Left cardiac atrium (tissue), 4 donors: ENCODE measurements around the gene HTR3A. TPM values are rescaled to one million over a fixed set of nuclear protein-coding genes. Genes with fewer than 3 reads are reported as not detected.
"Not testable (repeated sequence)": the region's sequence is repeated elsewhere in the genome, so short reads cannot be mapped to it uniquely, and the experiment has no call there.

Experiments
- ATAC-seq, 2 donors: fragments of 200-7000 bp; cut with Tn5 transposase; one replicate each; pipeline ENCODE4 v1.9.1; 2020; ENCODE audit warnings: mild to moderate bottlenecking in 2 of 2, moderate library complexity in 2 of 2
- DNase-seq: peaks from one replicate; pipeline ENCODE4 v3.0.0-alpha.2; 2020
- intact Hi-C, 2 donors: fragments of 100-400 bp; cut with DNase I; formaldehyde crosslinking; loops; one replicate each; pipeline versions ENCODE4 v1.14.1 to v1.15.1; 2022 to 2023
- long read RNA-seq: library from polyadenylated mRNA; unstranded; transcript quantifications from one replicate; pipeline ENCODE4 v2.0.0, GENCODE V29; 2021
- total RNA-seq, 2 donors: library from RNA; stranded (reverse); fragmentation: NEBNext Ultra II Directional; extraction: Animal tissue kit (Norgen Biotek cat#: 25700); gene quantifications; one replicate each; pipeline ENCODE4 v1.2.1, GENCODE V29; 2021
- donor health status: DM: no; HTN: yes; CAD: no.
- donor health status: DM: no; HTN: yes; CAD: no; lungs with severe emphysema.
- donor health status: DM: yes; HTN: yes; CAD: no.
- donor health status: Dilated cardiomyopathy.

The HTR3A gene
- total RNA-seq, result under 1 TPM in 1 of 2 donors, not detected in 1; 0.18 TPM
- long read RNA-seq, result 0 reads

- ATAC-seq, result peak; percentile 94 to 95
- intact Hi-C loops, result loop anchor here (5.0 to 10.0 kb wide), 2 partner anchors 68 to 80 kb away; no protein-coding TSS in a partner anchor
Measured at GRCh38 chr11:113974741-113975470, at the start of gene HTR3A. HTR3A (plus strand) TSS chr11:113975108; CDS start chr11:113975326, 218 bp downstream.

GRCh38 chr11:113926273-113927197 lies 48.4 kb upstream of the HTR3A start:
- ATAC-seq, result no peak

More at GRCh38 chr11:113974741-113975470, at the start of gene HTR3A:
- DNase-seq, result peak; percentile 79

DNA sequence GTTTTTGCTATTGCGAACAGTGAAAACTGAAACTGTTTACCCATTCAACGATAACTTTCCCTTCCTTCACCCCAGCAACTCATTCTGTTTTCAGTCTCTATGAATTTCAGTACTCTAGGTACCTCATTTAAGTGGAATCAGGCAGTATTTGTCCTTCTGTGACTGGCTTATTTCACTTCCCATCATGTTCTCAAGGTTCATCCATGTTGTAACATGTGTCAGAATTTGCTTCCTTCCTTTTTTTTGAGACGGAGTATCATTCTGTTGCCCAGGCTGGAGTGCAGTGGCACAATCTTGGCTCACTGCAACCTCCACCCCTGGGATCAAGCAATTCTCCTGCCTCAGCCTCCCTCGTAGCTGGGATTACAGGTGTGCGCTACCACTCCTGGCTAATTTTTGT lies 46.6 kb upstream of the HTR3A start:
- ATAC-seq, result no peak
- DNase-seq, result no peak
- intact Hi-C loops, result no loop called here

More at GRCh38 chr11:113926273-113927197, 48.4 kb upstream of the HTR3A start:
- intact Hi-C loops, result no loop called here
- no peak for DNase-seq

DNA sequence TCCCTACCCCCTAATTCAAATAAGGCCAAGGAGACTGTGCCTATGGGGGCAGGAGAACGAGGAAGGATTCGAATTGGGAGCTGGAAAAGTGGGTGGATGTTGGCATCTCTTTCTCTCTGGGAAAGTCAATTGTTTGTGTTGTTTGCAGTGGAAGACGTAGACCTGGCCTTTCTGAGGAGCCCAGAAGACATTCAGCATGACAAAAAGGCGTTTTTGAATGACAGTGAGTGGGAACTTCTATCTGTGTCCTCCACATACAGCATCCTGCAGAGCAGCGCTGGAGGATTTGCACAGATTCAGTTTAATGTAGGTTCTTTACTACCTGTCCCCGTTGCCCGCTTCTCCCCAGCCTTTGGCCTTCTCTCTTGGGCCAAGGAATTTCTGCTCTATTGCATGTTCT lies 42.1 kb upstream of the HTR3A start:
- DNase-seq (no peak), ATAC-seq (no peak)
- intact Hi-C loops, result no loop called here

- intact Hi-C loops, ATAC-seq, DNase-seq: not testable (repeated sequence)
Measured at GRCh38 chr11:113934193-113934592, 40.7 kb upstream of the HTR3A start.

DNA sequence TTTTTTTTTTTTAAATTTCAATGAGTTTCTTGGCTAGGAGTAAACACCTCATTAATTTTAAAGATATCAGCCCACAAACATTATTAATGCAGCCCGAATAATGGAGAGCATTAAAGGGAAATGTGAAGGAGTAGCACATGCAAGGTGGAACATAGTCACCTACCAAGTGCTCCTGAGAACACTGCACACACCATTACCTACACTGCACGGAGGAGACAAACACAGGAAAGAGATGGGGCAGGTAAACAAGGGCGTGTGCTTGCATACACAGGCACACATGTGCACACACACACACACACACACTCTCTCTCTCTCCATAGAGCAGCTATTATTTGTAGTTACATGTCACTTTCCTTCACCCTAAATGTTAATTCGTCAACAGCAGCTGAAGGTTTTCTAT lies 40.1 kb upstream of the HTR3A start:
- intact Hi-C loops, result no loop called here
- ATAC-seq, result no peak
- DNase-seq, result no peak

DNA sequence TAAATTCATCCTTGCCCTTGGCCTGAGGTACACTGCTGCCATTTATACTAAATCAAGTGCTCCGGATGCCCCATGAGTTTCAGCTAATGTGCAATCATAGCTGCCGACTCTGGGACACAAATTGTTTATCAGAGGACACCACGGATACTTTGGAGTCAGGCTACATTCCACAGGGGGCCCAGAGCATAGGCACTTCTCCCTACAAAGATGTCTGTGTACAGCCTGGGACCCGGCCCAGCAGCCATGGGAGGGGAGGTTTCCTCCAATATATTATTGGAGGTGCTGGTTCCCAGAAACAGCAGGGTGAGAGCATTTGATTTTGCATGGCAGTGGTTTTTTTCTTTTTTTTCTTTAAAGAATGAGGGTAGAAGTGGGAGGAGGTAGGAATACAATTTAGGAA lies 39.0 kb upstream of the HTR3A start:
- intact Hi-C loops, result no loop called here
- DNase-seq (no peak), ATAC-seq (no peak)

DNA sequence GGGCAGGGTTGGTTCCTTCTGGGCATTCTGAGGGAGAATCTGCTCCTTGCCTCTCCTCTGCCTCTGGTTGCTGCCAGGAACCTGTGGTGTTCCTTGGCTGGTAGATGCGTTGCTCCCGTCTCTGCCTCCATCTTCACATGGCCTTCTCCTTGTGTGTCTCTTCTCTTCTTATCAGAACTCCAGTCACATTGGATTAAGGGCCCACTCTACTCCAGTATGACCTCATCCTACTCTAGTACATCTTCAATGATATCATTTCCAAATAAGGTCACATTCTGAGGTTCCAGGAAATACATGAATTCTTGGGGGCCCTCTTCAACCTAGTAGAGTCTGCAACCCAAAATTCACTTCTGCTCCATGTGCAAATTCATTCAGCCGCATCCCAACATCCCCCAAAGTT lies 37.0 kb upstream of the HTR3A start:
- ATAC-seq, result no peak
- DNase-seq, result no peak
- intact Hi-C loops, result no loop called here

- intact Hi-C loops, result no loop called here
- ATAC-seq (no peak), DNase-seq (no peak)
Measured at GRCh38 chr11:113942256-113942655, 32.7 kb upstream of the HTR3A start.

DNA sequence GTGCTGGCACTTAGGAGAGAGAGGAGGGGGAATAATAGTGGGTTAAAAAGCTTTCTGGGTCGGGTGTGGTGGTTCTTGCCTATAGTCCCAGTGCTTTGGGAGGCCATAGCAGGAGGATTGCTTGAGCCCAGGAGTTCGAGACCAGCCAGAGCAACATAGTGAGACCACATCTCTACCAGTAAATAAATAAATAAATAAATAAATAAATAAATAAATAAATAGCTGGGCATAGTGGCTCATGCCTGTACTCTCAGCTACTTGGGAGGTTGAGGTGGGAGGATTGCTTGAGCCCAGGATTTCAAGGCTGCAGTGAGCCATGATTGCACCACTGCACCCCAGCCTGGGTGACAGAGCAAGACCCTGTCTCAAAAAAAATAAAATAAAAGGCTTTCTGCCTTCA lies 28.7 kb upstream of the HTR3A start:
- ATAC-seq, intact Hi-C loops, DNase-seq: not testable (repeated sequence)

DNA sequence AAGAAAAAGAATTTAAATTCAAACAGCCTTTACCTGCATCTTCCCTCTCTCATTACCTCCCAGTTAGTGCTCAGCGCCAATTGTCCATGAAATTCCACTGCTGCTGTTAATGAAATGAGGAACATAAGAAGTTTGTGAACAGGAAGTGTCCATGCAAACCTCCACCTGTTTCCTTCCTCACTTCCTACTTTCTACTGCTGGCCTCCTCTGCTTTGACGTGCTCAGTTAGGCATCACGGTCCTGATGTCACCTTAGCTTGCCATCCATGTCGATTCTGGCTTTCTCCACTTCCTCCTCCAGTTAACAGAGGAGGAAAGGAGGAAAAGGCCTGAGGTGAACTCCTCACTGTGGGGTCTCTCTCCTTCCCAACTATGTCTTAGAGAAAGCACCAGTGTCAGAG lies 26.9 kb upstream of the HTR3A start:
- DNase-seq (no peak), ATAC-seq (no peak)
- intact Hi-C loops, result no loop called here

DNA sequence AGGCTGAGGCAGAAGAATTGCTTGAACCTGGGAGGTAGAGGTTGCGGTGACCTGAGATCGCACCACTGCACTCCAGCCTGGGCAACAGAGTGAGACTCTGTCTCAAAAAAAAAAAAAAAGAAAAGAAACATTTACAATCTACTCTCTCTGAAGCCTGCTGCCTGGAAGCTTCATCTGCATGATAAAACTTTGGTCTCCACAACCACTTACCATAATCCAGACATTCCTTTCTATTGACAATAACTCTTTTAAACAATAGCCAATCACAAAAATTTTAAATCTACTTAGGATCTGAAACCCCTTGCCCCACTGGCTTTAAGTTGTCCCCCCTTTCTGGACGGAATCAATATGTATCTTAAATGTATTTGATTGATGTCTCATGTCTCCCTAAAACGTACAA lies 25.0 kb upstream of the HTR3A start:
- DNase-seq (no peak), ATAC-seq (no peak)
- intact Hi-C loops, result no loop called here

- intact Hi-C loops, result no loop called here
- no peak for ATAC-seq
- no peak for DNase-seq
Measured at GRCh38 chr11:113951537-113951936, 23.4 kb upstream of the HTR3A start.

GRCh38 chr11:113952070-113952469 lies 22.8 kb upstream of the HTR3A start:
- DNase-seq (no peak), ATAC-seq (no peak)
- intact Hi-C loops, result no loop called here

DNA sequence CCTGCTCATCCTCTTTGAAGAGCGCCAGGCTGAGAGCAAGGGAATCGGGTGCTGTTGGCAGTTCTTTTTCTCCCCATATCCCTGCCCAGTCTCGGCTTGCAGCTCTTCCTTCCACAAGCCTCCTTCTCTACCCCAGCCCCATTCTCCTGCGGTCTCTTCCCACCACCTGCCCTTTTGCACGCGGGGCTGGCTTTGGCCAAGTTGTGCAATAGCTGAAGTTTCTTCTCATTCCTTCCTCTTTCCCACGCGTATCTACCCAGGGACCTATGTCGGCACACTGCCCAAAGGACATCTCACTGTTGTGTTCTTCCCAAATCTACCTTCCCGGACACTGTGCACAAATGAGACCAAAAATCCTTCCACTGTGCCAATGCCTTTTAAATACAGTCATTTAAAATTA lies 22.3 kb upstream of the HTR3A start:
- DNase-seq, result no peak

DNA sequence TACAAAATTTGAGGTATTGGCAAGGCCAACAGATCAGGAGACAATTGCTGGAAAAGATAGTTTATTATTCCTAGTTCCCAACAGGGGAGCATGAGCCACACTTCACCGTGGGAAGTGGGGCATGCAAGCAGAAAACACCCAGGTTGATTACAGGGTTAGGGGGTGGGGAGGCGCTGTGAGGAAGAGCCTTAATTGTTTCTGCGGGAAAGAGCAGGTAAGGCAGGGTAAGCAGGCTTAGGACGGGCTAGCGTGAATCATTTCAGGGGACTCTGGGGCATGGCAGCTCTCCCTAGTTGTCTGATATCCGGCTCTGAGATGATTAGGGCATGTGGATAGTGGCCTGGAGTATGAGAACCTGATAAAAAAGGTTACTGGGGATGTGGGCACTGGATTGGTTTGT lies 20.7 kb upstream of the HTR3A start:
- intact Hi-C loops, result no loop called here
- DNase-seq (no peak), ATAC-seq (no peak)

More for the DNA sequence above, 22.3 kb upstream of the HTR3A start:
- intact Hi-C loops, result no loop called here
- no peak for ATAC-seq

DNA sequence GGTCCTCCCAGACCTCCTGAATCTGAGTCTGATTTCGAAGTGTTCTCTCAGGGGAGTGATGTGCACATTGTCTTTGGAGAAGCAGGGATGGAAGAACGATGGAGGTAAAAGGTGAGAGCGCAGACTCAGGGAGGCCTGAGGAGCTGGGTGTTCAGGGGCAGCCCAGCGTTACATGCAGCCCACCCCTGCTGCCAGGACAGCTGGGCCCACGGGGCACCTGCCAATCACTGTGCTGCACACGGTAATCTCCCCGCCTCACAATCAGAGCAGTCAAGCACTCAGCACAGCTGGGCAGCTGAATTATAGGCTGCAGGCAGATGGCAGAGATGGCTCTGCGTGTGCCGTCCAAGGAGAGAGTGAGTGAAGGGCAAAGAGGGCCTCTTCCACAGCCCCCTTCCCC lies 17.9 kb upstream of the HTR3A start:
- DNase-seq, result no peak
- intact Hi-C loops, result no loop called here
- no peak for ATAC-seq

DNA sequence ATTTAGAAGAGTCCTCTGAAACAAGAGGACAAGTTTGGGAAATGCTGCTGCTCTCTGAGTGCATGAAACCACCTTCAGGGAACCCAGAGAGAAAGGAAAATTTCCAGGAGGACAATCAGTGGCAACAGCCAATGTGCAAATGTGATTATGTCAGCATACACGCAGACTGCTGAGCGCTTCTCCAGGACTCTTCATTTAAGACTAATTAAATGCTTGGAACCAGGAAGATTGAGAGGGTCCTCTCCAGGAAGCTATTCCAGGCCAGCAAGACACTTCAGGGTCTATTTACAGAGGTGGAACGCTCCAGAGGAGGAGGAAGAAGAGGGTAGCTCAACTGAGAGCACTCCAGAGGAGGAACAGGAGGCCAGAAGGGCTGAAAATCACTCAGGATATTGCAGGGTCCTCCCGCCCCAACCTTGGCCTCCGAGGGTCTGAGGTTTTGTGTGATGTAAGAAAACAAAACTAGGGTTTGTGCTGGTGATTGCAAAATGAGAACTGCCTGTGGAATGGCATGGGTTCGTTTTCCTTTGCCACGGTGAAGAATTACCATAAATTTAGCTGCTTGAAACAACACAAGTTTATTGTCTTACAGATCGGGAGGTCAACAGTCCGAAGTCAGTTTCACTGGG lies 14.1 kb upstream of the HTR3A start:
- no peak for ATAC-seq
- no peak for DNase-seq
- intact Hi-C loops, result no loop called here

GRCh38 chr11:113967361-113967760 lies 7.5 kb upstream of the HTR3A start:
- ATAC-seq, result no peak
- DNase-seq, result no peak
- intact Hi-C loops, result no loop called here
